Liver (tissue), 3 donors: ENCODE measurements around the gene NKIRAS1.

Experiments
- EGR1 ChIP-seq, 2 donors: IDR thresholded peaks; 2 replicates each; pipeline ENCODE4 v1.6.1; 2016 to 2018; ENCODE audit warnings: antibody characterized with exemption in 2 of 2, low read depth in 2 of 2
- FOXA1 ChIP-seq: IDR thresholded peaks from 2 replicates; pipeline ENCODE4 v1.6.1; 2016; ENCODE audit warnings: antibody characterized with exemption
- GABPA ChIP-seq, 2 donors: IDR thresholded peaks in 1 of 2; conservative IDR thresholded peaks in 1 of 2; 2 replicates each; pipeline ENCODE4 v1.6.1; 2016; ENCODE audit warnings: antibody characterized with exemption in 2 of 2, mild to moderate bottlenecking in 1 of 2, moderate library complexity in 1 of 2
- JUND ChIP-seq, 2 donors: IDR thresholded peaks; 2 replicates each; pipeline ENCODE4 v1.6.1; 2016; ENCODE audit warnings: antibody characterized with exemption in 2 of 2
- NR2F2 ChIP-seq: IDR thresholded peaks from 2 replicates; pipeline ENCODE4 v1.6.1; 2016; ENCODE audit warnings: antibody characterized with exemption
- RAD21 ChIP-seq, 2 donors: IDR thresholded peaks; 2 replicates each; pipeline ENCODE4 v1.6.1; 2016; ENCODE audit warnings: antibody characterized with exemption in 2 of 2, mild to moderate bottlenecking in 2 of 2
- SP1 ChIP-seq: IDR thresholded peaks from 2 replicates; pipeline ENCODE4 v1.6.1; 2018; ENCODE audit warnings: antibody characterized with exemption, mild to moderate bottlenecking
- TAF1 ChIP-seq: conservative IDR thresholded peaks from 2 replicates; pipeline ENCODE4 v1.6.1; 2016; ENCODE audit warnings: antibody characterized with exemption, mild to moderate bottlenecking
- YY1 ChIP-seq: IDR thresholded peaks from 2 replicates; pipeline ENCODE4 v1.6.1; 2016; ENCODE audit warnings: antibody characterized with exemption, mild to moderate bottlenecking
- TF ChIP-seq, protein P1 (sequence below): fragments of 150-350 bp; IDR thresholded peaks from 2 replicates; pipeline ENCODE4 v1.5.1; 2017; ENCODE audit warnings: improper control_type of control experiment, low read depth, low read length; ENCODE audit not compliant: missing input control
- TF ChIP-seq, protein P2 (sequence below): IDR thresholded peaks from 2 replicates; pipeline ENCODE4 v1.6.1; 2016; ENCODE audit warnings: antibody characterized with exemption
- TF ChIP-seq, protein P3 (sequence below): IDR thresholded peaks from 2 replicates; pipeline ENCODE4 v1.6.1; 2016; ENCODE audit warnings: antibody characterized with exemption, mild to moderate bottlenecking
- TF ChIP-seq, protein P4 (sequence below): IDR thresholded peaks from 2 replicates; pipeline ENCODE4 v1.6.1; 2016; ENCODE audit warnings: antibody characterized with exemption
- donor health status: healthy.
- donor health status: healthy.

DNA sequence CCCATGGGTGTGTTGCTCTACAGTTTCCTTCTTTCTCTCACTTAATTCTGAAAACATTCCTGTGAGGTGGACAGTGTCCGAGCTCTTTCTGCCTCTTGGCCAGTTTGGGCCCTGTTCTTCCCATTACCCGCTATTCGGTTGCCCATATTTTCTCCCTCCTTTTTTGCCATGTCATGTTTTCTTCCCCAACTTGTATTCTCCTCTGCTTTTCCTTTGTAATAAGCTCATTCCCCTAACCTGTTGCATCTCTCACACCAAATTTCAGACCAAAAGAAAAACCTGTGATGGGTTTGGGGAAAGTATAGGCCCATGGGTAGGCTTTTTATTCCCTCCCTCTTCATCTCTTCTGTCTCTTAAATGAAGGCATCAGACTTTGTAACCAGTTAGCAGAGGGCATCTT lies 30.5 kb downstream of the NKIRAS1 start:
- TF ChIP-seq, protein P1, sequence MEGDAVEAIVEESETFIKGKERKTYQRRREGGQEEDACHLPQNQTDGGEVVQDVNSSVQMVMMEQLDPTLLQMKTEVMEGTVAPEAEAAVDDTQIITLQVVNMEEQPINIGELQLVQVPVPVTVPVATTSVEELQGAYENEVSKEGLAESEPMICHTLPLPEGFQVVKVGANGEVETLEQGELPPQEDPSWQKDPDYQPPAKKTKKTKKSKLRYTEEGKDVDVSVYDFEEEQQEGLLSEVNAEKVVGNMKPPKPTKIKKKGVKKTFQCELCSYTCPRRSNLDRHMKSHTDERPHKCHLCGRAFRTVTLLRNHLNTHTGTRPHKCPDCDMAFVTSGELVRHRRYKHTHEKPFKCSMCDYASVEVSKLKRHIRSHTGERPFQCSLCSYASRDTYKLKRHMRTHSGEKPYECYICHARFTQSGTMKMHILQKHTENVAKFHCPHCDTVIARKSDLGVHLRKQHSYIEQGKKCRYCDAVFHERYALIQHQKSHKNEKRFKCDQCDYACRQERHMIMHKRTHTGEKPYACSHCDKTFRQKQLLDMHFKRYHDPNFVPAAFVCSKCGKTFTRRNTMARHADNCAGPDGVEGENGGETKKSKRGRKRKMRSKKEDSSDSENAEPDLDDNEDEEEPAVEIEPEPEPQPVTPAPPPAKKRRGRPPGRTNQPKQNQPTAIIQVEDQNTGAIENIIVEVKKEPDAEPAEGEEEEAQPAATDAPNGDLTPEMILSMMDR, result no peak
- TF ChIP-seq TAF1, result no peak
- no peak for TF ChIP-seq EGR1 (IDR thresholded peaks at IDR 0.05; ENCODE audit: low read depth in 2 of 2)
- TF ChIP-seq YY1, result no peak
- TF ChIP-seq GABPA (IDR thresholded peaks at IDR 0.05 in 1 of 2, conservative IDR thresholded peaks at IDR 0.05 in 1 of 2), result no peak
- TF ChIP-seq, protein P2, sequence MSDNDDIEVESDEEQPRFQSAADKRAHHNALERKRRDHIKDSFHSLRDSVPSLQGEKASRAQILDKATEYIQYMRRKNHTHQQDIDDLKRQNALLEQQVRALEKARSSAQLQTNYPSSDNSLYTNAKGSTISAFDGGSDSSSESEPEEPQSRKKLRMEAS, result no peak
- TF ChIP-seq, protein P3, sequence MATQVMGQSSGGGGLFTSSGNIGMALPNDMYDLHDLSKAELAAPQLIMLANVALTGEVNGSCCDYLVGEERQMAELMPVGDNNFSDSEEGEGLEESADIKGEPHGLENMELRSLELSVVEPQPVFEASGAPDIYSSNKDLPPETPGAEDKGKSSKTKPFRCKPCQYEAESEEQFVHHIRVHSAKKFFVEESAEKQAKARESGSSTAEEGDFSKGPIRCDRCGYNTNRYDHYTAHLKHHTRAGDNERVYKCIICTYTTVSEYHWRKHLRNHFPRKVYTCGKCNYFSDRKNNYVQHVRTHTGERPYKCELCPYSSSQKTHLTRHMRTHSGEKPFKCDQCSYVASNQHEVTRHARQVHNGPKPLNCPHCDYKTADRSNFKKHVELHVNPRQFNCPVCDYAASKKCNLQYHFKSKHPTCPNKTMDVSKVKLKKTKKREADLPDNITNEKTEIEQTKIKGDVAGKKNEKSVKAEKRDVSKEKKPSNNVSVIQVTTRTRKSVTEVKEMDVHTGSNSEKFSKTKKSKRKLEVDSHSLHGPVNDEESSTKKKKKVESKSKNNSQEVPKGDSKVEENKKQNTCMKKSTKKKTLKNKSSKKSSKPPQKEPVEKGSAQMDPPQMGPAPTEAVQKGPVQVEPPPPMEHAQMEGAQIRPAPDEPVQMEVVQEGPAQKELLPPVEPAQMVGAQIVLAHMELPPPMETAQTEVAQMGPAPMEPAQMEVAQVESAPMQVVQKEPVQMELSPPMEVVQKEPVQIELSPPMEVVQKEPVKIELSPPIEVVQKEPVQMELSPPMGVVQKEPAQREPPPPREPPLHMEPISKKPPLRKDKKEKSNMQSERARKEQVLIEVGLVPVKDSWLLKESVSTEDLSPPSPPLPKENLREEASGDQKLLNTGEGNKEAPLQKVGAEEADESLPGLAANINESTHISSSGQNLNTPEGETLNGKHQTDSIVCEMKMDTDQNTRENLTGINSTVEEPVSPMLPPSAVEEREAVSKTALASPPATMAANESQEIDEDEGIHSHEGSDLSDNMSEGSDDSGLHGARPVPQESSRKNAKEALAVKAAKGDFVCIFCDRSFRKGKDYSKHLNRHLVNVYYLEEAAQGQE, result no peak
- no peak for TF ChIP-seq JUND (IDR thresholded peaks at IDR 0.05)
- no peak for TF ChIP-seq FOXA1
- TF ChIP-seq RAD21 (IDR thresholded peaks at IDR 0.05), result no peak
- TF ChIP-seq, protein P4, sequence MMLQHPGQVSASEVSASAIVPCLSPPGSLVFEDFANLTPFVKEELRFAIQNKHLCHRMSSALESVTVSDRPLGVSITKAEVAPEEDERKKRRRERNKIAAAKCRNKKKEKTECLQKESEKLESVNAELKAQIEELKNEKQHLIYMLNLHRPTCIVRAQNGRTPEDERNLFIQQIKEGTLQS, result no peak
- TF ChIP-seq SP1, result no peak
- no peak for TF ChIP-seq NR2F2
